Activated T-helper 17 cell treated with anti-CD3 and anti-CD28 coated beads, Interleukin-2, amount 50 U/mL, for 72 hours (primary cell): ENCODE data around the gene ADM2. TPM values are rescaled to one million over a fixed set of nuclear protein-coding genes. Genes with fewer than 3 reads are reported as not detected.
"Not testable (repeated sequence)": the region's sequence is repeated elsewhere in the genome, so short reads cannot be mapped to it uniquely, and the experiment has no call there.

Experiments used
- ATAC-seq: fragments of 150-1000 bp; cut with Tn5 transposase; replicated peaks from 2 replicates; pipeline ENCODE4 v1.10.0; 2021; ENCODE audit warnings: mild to moderate bottlenecking, moderate library complexity
- H3K27ac Mint-ChIP-seq: one replicate; pipeline ENCODE4 v1.8.0; 2022; ENCODE audit warnings: mixed read lengths
- H3K27me3 Mint-ChIP-seq: one replicate; pipeline ENCODE4 v1.8.0; 2022; ENCODE audit warnings: mixed read lengths
- H3K36me3 Mint-ChIP-seq: one replicate; pipeline ENCODE4 v1.8.0; 2022; ENCODE audit warnings: low read depth, mild to moderate bottlenecking, mixed read lengths
- H3K4me1 Mint-ChIP-seq: one replicate; pipeline ENCODE4 v1.8.0; 2022; ENCODE audit warnings: mixed read lengths
- H3K4me3 Mint-ChIP-seq: one replicate; pipeline ENCODE4 v1.8.0; 2022; ENCODE audit warnings: mild to moderate bottlenecking, mixed read lengths
- H3K9me3 Mint-ChIP-seq: one replicate; pipeline ENCODE4 v1.8.0; 2022; ENCODE audit warnings: mixed read lengths
- total RNA-seq, 2 donors: library from RNA; stranded (reverse); gene quantifications; one replicate each; pipeline ENCODE4 v1.2.3, GENCODE V29; 2022

Gene ADM2
- total RNA-seq, 2 donors from 2014 or later, result 1.3 to 3.7 TPM

DNA sequence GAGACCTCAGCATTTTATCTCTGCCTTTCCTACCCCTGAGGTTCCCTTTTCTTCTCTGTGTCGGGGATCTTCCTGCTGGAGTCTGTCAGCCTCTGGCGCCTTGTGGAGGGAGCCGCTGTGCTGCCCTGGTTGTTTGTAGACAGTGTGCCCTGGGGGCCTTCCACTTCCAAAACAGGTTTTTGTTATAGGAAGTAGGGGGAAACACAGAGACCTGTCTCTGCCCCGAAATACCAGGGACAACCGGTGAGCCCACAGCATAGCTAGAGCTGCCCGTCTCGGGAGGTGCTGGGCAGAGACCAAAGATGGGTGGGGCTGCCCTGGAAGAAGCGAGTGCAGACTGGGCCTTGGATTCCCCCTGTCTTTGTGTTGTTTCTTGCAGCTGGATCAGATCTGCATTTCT lies 34.7 kb downstream of the ADM2 start:
- no peaks in the 10 kb centered on the region for H3K9me3 Mint-ChIP-seq
- no peak overlapping the region for H3K27ac Mint-ChIP-seq
- H3K36me3 Mint-ChIP-seq, result peaks cover 89% of the 10 kb centered on the region
- ATAC-seq, result no peak
- no peak overlapping the region for H3K4me3 Mint-ChIP-seq
- no peaks in the 10 kb centered on the region for H3K27me3 Mint-ChIP-seq
- H3K4me1 Mint-ChIP-seq, result peaks cover 10% of the 10 kb centered on the region

DNA sequence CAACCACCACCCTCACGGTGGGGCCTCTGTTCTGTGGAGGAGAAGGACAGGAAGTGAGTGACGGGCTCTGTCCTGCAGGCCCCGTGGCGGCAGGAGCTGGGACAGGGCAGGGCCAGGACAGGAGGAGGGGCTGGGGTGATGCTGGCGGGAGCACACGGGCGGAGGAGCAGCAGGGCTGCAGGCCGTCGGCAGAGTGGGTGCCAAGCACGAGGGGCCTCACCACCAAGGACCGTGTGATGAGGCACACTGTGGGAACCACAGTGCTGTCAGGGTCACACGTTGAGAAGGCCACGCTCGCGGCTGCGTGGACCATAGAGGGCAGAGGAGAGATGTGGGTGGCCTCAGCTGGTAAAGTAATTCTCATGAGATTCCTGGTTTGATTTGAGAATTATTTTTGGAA lies 35.5 kb downstream of the ADM2 start:
- no peak for ATAC-seq
- Mint-ChIP-seq H3K4me1 (peaks cover 10% of the 10 kb centered on the region), H3K36me3 (peaks cover 85% of the 10 kb centered on the region), H3K27ac (no peak overlapping the region), H3K9me3 (no peaks in the 10 kb centered on the region), H3K27me3 (no peaks in the 10 kb centered on the region), H3K4me3 (no peak overlapping the region)

DNA sequence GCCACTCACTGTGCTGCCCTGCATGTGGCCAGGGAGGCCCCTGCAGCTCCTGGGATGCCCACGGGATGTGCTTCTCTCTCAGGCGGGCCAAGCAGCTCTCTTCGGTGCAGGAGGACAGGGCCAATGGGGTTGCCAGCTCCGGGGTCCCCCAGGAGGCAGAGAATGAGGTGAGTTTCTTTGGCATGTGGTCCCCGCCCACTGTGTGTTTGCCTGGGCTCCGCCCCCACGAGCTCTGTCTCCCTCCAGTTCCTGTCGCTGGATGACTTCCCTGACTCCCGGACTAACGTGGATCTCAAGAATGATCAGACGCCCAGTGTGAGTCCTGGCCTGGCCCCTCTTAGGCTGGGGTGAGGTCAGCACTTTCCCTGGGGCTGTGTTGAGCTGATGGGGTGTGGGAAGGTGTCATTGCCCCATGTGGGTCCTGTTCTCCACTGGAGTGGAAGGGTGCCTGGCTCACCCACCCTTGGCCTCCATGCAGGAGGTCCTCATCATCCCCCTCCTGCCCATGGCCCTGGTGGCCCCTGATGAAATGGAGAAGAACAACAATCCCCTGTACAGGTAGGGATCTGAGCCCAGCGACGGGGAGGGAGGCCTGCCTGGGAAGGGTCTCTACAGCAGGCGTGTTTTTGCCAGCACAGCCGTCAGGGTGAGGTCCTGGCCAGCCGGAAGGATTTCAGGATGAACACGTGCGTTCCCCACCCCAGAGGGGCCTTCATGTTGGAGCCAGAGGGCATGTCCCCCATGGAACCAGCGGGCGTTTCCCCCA lies 36.3 kb downstream of the ADM2 start:
- no peak overlapping the region for H3K4me3 Mint-ChIP-seq
- no peaks in the 10 kb centered on the region for H3K27me3 Mint-ChIP-seq
- no peaks in the 10 kb centered on the region for H3K9me3 Mint-ChIP-seq
- no peak for ATAC-seq
- H3K27ac Mint-ChIP-seq, result no peak overlapping the region
- H3K4me1 Mint-ChIP-seq, result peaks cover 6% of the 10 kb centered on the region
- H3K36me3 Mint-ChIP-seq, result peaks cover 77% of the 10 kb centered on the region

DNA sequence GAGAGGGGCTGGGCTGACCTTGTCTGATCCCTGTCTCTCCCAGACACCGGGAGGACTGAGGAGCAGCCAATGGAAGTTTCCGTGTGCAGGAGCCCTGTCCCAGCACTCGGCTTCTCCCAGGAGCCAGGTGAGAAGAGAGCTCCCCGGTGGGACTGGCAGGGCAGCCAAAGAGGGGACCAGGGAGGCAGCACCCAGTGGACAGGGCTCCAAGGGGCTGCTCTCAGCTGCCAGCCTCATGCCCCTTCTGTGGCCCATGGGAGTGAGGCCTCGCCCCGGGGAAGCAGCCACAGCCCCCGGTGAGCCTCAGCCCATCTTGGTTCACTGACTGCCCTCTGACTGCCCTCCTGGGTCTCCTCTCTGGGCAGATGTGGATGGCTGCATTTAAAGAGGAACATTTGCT lies 37.3 kb downstream of the ADM2 start:
- H3K9me3 Mint-ChIP-seq, result no peaks in the 10 kb centered on the region
- peaks cover 75% of the 10 kb centered on the region for H3K36me3 Mint-ChIP-seq
- no peak for ATAC-seq
- no peak overlapping the region for H3K27ac Mint-ChIP-seq
- H3K27me3 Mint-ChIP-seq, result no peaks in the 10 kb centered on the region
- no peak overlapping the region for H3K4me3 Mint-ChIP-seq
- H3K4me1 Mint-ChIP-seq, result peaks cover 6% of the 10 kb centered on the region

DNA sequence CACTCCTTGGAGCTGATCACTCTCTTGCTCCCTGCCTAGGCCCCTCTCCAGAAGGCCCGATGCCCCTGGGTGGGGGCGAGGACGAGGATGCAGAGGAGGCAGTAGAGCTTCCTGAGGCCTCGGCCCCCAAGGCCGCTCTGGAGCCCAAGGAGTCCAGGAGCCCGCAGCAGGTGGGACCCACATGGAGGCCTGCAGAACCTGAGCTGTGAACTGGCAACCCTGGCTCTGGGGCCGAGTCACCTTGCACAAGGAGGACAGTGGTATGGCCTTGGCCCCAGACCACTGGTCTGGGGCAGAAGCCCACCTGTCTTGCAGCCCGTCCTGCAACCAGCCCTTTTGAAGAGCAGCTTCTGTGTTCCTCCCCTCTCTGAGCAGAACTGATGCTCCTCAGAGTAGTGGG lies 37.8 kb downstream of the ADM2 start:
- Mint-ChIP-seq H3K27me3 (no peaks in the 10 kb centered on the region), H3K4me3 (no peak overlapping the region), H3K36me3 (peaks cover 75% of the 10 kb centered on the region), H3K27ac (no peak overlapping the region), H3K4me1 (peaks cover 6% of the 10 kb centered on the region), H3K9me3 (no peaks in the 10 kb centered on the region)
- ATAC-seq, result no peak

DNA sequence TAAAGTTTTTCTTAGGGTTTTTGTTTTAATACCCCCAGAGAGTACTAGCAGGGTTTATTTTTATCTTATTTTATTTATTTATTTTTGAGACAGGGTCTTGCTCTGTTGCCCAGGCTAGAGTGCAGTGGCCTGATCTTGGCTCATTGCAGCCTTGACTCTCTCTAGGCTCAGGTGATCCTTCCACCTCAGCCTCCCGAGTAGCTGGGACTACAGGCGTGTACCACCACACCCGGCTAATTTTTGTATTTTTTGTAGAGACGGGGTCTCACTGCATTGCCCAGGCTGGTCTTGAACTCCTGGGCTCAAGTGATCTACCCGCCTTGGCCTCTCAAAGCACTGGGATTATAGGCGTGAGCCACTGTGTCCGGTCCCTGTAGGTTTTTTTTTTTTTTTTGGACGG lies 38.8 kb downstream of the ADM2 start:
- H3K27me3 Mint-ChIP-seq, H3K4me3 Mint-ChIP-seq, H3K9me3 Mint-ChIP-seq, H3K27ac Mint-ChIP-seq, ATAC-seq, H3K4me1 Mint-ChIP-seq: not testable (repeated sequence)
- H3K36me3 Mint-ChIP-seq, result peaks cover 77% of the 10 kb centered on the region

DNA sequence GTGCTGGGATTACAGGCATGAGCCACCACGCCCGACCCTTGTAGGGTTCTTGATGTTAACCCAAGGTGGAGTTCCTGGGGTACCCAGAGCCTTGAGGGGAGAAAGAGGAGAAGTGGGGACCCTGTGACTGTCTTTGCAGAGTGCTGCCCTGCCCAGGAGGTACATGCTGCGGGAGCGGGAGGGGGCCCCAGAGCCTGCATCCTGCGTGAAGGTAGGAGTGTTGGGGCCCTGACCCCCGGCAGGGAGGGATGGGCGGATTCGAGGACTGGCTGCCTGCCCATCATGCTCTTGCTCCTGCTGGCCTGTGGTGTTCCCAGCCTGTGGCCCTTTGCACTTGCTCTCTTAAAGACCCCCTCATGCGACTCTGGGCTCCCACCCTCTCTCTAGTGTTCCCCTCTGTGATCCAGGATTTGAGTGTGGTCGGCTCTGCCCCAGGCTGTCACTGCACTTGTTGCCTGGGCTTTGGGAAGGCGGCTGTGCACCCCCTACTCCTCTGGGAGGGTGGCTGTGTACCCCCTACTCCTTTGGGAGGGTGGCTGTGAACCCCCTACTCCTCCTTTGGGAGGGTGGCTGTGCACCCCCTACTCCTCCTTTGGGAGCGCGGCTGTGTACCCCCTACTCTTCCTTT lies 39.6 kb downstream of the ADM2 start:
- Mint-ChIP-seq H3K27ac (no peak overlapping the region), H3K4me3 (no peak overlapping the region)

DNA sequence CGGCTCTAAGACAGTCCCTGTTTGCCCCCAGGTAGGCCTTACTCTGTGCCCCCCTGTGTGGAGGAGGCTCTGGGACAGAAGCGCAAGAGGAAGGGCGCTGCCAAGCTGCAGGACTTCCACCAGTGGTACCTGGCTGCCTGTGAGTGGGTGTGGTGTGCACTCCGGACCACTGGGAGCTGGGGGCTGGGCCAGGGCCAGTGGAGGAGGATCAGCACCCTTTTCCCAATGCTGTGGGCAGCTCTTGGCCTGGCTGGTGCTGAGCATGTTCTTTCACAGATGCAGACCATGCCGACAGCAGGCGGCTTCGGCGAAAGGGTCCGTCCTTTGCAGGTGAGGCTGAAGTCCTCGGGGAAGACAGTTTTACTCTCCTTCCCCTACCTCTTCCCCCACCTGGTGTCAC lies 40.4 kb downstream of the ADM2 start:
- Mint-ChIP-seq H3K9me3 (no peaks in the 10 kb centered on the region), H3K27me3 (no peaks in the 10 kb centered on the region), H3K27ac (no peak overlapping the region), H3K36me3 (peaks cover 68% of the 10 kb centered on the region), H3K4me3 (no peak overlapping the region), H3K4me1 (peaks cover 5% of the 10 kb centered on the region)
- ATAC-seq, result no peak

More for the DNA sequence above, 39.6 kb downstream of the ADM2 start:
- Mint-ChIP-seq H3K36me3 (peaks cover 73% of the 10 kb centered on the region), H3K4me1 (peaks cover 5% of the 10 kb centered on the region), H3K27me3 (no peaks in the 10 kb centered on the region), H3K9me3 (no peaks in the 10 kb centered on the region)
- ATAC-seq, result no peak

DNA sequence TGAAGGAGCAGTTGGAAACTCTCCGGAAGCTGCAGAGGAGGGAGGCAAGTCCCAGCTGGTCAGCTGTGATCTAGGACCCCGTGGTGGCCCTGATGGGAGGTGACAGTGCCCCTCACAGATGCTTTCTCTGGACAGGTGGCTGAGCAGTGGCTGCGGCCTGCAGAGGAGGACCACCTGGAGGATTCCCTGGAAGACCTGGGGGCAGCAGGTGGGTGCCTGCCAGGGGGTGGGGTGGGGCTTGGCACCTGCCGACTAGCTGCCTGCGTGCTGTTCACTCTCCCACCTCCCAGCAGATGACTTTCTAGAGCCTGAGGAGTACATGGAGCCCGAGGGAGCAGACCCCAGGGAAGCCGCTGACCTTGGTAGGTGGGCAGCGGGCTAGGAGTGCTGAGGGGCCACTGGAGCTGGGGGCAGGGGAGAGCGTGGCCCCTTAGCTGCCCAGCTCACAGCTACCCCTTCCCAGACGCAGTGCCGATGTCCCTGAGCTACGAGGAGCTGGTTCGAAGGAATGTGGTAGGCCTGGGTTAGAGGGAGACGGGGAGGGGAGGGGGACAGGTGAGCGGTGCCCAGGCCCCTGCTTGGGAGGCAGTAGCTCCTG lies 41.0 kb downstream of the ADM2 start:
- no peak overlapping the region for H3K4me3 Mint-ChIP-seq
- H3K9me3 Mint-ChIP-seq, result no peaks in the 10 kb centered on the region
- H3K36me3 Mint-ChIP-seq, result peaks cover 68% of the 10 kb centered on the region
- peaks cover 5% of the 10 kb centered on the region for H3K4me1 Mint-ChIP-seq
- H3K27ac Mint-ChIP-seq, result no peak overlapping the region
- ATAC-seq, result no peak
- H3K27me3 Mint-ChIP-seq, result no peaks in the 10 kb centered on the region

DNA sequence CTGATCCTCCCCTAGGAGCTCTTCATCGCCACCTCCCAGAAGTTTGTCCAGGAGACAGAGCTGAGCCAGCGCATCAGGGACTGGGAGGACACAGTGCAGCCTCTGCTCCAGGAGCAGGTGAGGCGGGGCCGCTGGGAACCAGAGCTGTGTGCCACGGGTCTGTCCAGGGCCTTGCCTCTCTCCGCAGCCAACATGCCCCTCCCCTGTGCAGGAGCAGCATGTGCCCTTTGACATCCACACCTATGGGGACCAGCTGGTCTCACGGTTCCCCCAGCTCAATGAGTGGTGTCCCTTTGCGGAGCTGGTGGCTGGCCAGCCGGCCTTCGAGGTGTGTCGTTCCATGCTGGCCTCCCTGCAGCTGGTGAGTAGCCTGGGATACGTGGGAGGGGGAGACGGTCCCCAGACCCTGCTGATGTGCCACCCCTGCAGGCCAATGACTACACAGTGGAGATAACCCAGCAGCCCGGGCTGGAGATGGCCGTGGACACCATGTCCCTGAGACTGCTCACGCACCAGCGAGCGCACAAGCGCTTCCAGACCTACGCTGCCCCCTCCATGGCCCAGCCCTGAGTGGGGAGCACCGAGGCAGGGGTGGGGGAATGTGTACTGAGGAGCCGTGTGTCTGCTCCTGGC lies 41.6 kb downstream of the ADM2 start:
- H3K4me3 Mint-ChIP-seq, result no peak overlapping the region
- no peak for ATAC-seq
- H3K27me3 Mint-ChIP-seq, result no peaks in the 10 kb centered on the region
- H3K9me3 Mint-ChIP-seq, result no peaks in the 10 kb centered on the region
- no peak overlapping the region for H3K27ac Mint-ChIP-seq
- peaks cover 5% of the 10 kb centered on the region for H3K4me1 Mint-ChIP-seq
- H3K36me3 Mint-ChIP-seq, result peaks cover 68% of the 10 kb centered on the region

DNA sequence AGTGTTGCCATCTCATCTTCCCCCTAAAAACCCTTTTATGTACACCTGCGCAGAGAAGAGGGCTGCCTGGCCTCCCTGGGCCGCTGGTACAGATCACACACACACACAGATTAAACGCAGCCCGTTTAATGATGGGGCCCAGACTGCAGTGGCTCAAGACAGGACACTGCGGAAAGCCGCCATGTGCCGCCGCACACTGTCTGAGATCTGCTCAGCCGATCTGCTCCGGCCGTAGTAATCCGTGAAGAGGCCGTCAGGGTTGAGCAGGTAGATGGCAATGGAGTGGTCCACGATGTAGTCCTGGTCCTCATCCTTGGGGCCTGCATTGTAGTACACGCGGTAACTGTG lies 42.1 kb downstream of the ADM2 start:
- ATAC-seq, result no peak
- Mint-ChIP-seq H3K9me3 (no peaks in the 10 kb centered on the region), H3K4me1 (peaks cover 5% of the 10 kb centered on the region), H3K4me3 (no peak overlapping the region), H3K27me3 (no peaks in the 10 kb centered on the region), H3K36me3 (peaks cover 68% of the 10 kb centered on the region), H3K27ac (no peak overlapping the region)

DNA sequence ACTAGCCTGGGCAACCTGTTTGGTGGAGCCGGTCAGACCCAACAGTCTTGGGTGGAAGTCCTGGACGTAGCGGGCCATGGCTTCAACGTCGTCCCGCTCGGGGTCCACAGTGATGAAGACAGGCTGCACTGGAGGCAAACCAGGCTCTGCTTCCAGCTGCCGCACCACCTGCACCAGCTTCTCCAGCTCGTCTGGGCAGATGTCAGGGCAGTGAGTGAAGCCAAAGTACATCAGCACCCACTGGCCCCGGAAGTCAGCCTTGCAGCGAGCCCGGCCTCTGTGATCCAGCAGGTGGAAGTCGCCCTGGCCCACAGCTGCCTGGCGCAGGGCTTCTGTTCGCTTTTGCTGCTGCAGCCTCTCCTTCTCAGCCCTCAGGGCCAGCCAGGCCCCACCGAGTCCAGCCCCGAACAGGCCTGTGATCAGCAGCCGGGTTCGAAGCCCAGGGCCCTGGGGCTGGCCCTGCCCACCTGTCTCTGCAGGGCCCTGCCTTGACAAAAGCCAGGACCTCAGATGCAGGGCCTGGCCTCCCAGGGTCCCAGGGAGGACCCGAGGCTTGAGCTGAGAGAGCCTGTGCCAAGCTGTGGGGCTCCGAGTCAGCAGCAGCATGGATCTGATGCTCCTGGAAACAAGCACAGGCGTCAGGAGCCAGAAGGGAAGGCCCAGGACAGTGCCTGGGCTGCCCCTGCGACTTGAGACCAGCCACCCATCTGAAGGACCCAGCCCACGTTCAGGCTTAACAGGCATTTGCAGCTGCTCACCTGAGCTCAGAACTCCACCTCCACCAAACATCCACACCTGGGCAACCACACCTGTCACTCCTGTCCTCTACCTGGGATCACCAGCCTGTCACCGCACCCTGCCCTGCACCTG lies 42.7 kb downstream of the ADM2 start:
- H3K4me1 Mint-ChIP-seq, result peaks cover 5% of the 10 kb centered on the region
- peak overlapping the region; percentile 90 for H3K4me3 Mint-ChIP-seq
- no peaks in the 10 kb centered on the region for H3K27me3 Mint-ChIP-seq
- peak overlapping the region; percentile 81 for H3K27ac Mint-ChIP-seq
- H3K9me3 Mint-ChIP-seq, result no peaks in the 10 kb centered on the region
- H3K36me3 Mint-ChIP-seq, result peaks cover 69% of the 10 kb centered on the region
- ATAC-seq, result no peak

DNA sequence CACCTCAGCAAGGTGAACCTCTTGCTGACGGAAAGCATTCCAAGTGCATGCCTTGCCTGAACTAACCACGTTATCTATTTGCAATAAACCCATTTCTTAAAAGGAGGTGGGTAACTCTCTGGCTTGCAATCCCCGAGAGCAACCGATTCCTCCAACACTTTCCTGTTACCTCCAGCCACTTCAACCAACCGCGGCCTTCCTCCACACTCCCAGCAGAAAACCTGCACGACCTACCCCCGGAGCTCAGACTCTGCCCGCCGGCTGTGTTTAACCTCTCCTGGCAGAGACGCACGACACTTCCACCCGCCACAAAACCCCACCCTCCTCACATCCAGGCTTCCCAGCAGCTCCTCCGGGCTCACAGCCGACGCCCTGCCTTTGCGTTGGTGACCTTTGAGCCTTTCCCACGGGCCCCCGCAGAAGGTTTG lies 43.3 kb downstream of the ADM2 start:
- peak overlapping the region; percentile 90 for H3K4me3 Mint-ChIP-seq
- H3K27me3 Mint-ChIP-seq, result no peaks in the 10 kb centered on the region
- peaks cover 68% of the 10 kb centered on the region for H3K36me3 Mint-ChIP-seq
- H3K27ac Mint-ChIP-seq, result peak overlapping the region; percentile 81
- ATAC-seq, result no peak
- H3K4me1 Mint-ChIP-seq, result peaks cover 5% of the 10 kb centered on the region
- H3K9me3 Mint-ChIP-seq, result no peaks in the 10 kb centered on the region
